ENCODE measurements around the gene E2F8.

- TF ChIP-seq CTCF (IDR thresholded peaks at IDR 0.05; ENCODE audit: low read depth, low read length) (no peak), EZH2phosphoT487 (IDR thresholded peaks at IDR 0.05; ENCODE audit: low read depth) (no peak)
These were observed 55.7 kb downstream of the E2F8 start for GRCh38 chr11:19185036-19185435.

Data from OCI-LY3 (cell line).